ENCODE data around the gene LYZ.
"Not testable (repeated sequence)": the region's sequence is repeated elsewhere in the genome, so short reads cannot be mapped to it uniquely, and the experiment has no call there.

The LYZ gene
- total RNA-seq: 0 to 4.0 (median 0.11) reads per million in 9 experiments

DNA sequence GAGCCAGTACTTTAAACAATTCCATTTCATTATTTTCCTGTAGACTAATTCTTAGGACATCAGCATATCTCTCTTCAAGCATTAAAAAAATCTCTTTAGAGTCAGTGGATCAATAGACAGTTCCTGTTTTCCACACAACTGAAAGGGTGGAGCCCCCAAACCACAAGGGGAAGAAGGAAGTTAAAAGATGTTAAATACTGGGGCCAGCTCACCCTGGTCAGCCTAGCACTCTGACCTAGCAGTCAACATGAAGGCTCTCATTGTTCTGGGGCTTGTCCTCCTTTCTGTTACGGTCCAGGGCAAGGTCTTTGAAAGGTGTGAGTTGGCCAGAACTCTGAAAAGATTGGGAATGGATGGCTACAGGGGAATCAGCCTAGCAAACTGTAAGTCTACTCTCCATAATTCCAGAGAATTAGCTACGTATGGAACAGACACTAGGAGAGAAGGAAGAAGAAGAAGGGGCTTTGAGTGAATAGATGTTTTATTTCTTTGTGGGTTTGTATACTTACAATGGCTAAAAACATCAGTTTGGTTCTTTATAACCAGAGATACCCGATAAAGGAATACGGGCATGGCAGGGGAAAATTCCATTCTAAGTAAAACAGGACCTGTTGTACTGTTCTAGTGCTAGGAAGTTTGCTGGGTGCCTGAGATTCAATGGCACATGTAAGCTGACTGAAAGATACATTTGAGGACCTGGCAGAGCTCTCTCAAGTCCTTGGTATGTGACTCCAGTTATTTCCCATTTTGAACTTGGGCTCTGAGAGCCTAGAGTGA, at the start of gene LYZ:
Gene LYZ, plus strand, starts transcription at position 220 of the 777 bp plus-strand sequence. Its CDS starts 28 bp downstream, at position 248.
- H3K27ac Mint-ChIP-seq: no peak within 1 kb of the TSS
- ATAC-seq (replicated peaks) (no peak), DNase-seq (no peak)
- H3K27me3 Mint-ChIP-seq: no peaks in the 10 kb centered on the region
- no peak within 1 kb of the TSS for H3K4me3 Mint-ChIP-seq
- no peaks in the 10 kb centered on the region for H3K36me3 Mint-ChIP-seq (ENCODE audit: insufficient read depth)
- H3K4me1 Mint-ChIP-seq (ENCODE audit: low read depth in 2 of 2): no peaks in the 10 kb centered on the region
- no peaks in the 10 kb centered on the region for H3K9me3 Mint-ChIP-seq

DNA sequence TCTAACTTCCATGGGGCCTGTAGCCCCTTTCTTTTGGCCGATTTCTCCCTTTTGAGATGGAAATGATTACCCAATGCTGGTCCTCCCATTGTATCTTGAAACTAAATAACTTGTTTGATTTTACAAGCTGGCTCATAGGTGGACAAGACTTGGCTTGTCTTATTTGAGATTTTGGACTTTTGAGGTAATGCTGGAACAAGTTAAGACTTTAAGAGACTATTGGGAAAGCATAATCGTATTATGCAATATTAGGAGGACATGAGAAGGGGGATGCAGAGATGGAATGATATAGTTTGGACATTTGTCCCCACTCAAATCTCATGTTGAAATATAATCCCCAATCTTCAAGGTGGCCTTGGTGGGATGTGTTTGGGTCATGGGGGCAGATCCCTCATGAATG, 49.2 kb upstream of the LYZ start:
- H3K27me3 Mint-ChIP-seq: peaks cover 22 to 24% of the 10 kb centered on the region in 2 donors
- H3K9me3 Mint-ChIP-seq: no peaks in the 10 kb centered on the region
- H3K36me3 Mint-ChIP-seq (ENCODE audit: insufficient read depth): no peaks in the 10 kb centered on the region
- ATAC-seq (replicated peaks): no peak
- no peaks in the 10 kb centered on the region for H3K4me1 Mint-ChIP-seq (ENCODE audit: low read depth in 2 of 2)
- no peak overlapping the region for H3K4me3 Mint-ChIP-seq
- no peak for DNase-seq
- no peak overlapping the region for H3K27ac Mint-ChIP-seq

DNA sequence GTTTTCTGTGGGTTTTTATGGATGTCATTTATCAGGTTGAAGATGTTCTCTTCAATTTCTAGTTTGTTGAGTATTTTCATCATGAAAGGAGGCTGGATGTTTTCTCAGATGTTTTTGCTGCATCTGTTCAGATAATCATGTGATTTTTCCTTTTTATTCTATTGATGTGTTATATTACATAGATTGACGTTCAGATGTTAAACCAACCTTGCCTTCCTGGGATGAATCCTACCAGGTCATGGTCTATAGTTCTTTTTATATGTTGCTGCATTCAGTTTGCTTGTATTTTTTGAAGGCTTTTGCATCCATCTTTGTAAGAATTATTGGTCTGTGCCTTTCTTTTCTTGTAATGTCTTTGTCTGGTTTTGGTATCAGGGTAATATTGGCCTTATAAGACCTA, 43.9 kb upstream of the LYZ start:
- H3K4me3 Mint-ChIP-seq: no peak overlapping the region
- H3K36me3 Mint-ChIP-seq (ENCODE audit: insufficient read depth): no peaks in the 10 kb centered on the region
- H3K9me3 Mint-ChIP-seq: peaks cover 0 to 2% of the 10 kb centered on the region in 2 donors
- H3K4me1 Mint-ChIP-seq (ENCODE audit: low read depth in 2 of 2): no peaks in the 10 kb centered on the region
- H3K27me3 Mint-ChIP-seq: peaks cover 0 to 12% of the 10 kb centered on the region in 2 donors
- no peak overlapping the region for H3K27ac Mint-ChIP-seq
- no peak for ATAC-seq (replicated peaks)
- no peak for DNase-seq

DNA sequence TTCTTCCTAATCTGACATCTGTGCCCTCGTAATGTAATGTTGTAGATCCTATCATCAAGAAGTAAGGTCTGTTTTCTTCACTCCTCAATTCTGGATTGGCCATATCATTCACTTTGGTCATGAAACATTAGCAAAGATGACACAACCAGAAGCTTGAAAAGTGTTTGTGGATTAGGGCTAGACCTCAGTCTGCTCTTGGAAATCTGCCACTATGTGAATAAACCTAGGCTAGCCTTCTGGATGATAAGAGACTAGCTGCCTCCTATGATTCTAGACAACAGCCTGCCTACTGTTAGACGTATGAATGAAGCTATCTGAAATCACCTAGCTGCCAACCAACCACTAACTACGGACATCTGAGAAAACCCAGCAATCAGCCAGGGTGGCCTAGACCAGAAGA, 38.7 kb upstream of the LYZ start:
- DNase-seq (no peak), ATAC-seq (replicated peaks) (no peak)
- Mint-ChIP-seq H3K4me1 (ENCODE audit: low read depth in 2 of 2) (no peaks in the 10 kb centered on the region), H3K27ac (no peak overlapping the region), H3K4me3 (no peak overlapping the region), H3K36me3 (ENCODE audit: insufficient read depth) (no peaks in the 10 kb centered on the region), H3K9me3 (peaks cover 0 to 2% of the 10 kb centered on the region in 2 donors), H3K27me3 (peaks cover 0 to 7% of the 10 kb centered on the region in 2 donors)

DNA sequence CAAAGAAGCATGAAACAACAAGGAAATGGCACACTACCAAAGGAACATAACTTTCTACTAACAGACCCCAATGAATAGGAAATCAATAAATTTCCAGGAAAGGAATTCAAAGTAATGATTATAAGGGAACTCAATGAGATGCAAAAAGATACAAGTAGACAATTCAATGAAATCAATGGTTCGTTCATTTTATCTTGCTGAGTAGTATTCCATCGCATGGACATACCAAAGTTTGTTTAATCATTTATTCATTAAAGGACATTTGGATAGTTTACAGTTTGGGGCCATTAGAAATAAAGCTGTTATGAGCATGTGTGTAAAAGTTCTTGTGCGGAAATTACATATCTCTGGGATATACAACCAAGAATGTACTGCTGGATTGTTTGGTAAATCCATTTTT, 35.0 kb upstream of the LYZ start:
- H3K36me3 Mint-ChIP-seq (ENCODE audit: insufficient read depth): no peaks in the 10 kb centered on the region
- no peaks in the 10 kb centered on the region for H3K27me3 Mint-ChIP-seq
- DNase-seq: no peak
- no peaks in the 10 kb centered on the region for H3K4me1 Mint-ChIP-seq (ENCODE audit: low read depth in 2 of 2)
- ATAC-seq (replicated peaks): no peak
- H3K27ac Mint-ChIP-seq: no peak overlapping the region
- no peak overlapping the region for H3K4me3 Mint-ChIP-seq
- no peaks in the 10 kb centered on the region for H3K9me3 Mint-ChIP-seq

DNA sequence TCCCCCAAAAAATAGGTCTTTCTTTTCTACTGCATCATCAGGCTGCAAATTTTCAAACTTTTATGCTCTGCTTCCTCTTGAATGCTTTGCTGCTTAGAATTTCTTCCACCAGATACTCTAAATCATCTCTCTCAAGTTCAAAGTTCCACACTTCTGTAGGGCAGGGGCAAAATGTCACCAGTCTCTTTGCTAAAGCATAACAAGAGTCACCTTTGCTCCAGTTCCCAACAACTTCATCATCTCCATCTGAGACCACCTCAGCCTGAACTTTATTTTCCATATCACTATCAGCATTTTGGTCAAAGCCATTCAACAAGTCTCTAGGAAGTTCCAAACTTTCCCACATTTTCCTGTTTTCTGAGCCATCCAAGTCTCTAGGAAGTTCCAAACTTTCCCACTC, 31.4 kb upstream of the LYZ start:
- ATAC-seq (replicated peaks); DNase-seq; H3K27ac Mint-ChIP-seq; H3K4me1 Mint-ChIP-seq (ENCODE audit: low read depth in 2 of 2); H3K36me3 Mint-ChIP-seq (ENCODE audit: insufficient read depth); H3K9me3 Mint-ChIP-seq; H3K4me3 Mint-ChIP-seq: not testable (repeated sequence)
- peaks cover 15 to 22% of the 10 kb centered on the region in 2 donors for H3K27me3 Mint-ChIP-seq

DNA sequence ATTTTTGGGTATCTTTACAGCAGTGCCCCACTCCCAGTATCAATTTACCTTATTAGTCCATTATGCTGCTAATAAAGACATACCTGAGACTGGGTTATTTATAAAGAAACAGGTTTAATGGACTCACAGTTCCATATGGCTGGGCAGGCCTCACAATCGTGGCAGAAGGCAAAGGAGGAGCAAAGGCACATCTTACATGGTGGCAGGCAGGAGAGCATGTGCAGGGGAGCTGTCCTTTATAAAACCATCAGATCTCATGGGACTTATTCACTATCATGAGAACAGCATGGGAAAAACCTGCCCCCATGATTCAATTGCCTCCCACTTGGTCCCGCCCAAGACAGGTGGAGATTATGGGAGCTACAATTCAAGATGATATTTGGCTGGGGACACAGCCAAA, 30.9 kb upstream of the LYZ start:
- H3K27ac Mint-ChIP-seq: not testable (repeated sequence)

DNA sequence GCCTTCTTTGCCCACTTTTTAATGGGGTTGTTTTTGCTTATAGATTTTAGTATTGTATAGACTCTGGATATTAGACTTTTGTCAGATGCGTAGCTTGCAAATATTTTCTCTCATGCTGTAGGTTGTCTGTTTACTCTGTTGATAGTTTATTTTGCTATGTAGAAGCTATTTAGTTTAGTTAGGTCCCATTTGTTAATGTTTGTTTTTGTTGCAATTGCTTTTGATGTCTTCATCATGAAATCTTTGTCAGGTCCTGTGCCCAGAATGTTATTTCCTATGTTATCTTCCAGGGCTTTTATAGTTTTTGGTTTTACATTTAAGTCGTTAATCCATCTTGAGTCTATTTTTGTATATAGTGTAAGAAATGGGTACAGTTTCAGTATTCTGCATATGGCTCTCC, 30.0 kb upstream of the LYZ start:
- no peak overlapping the region for H3K4me3 Mint-ChIP-seq
- peaks cover 18 to 31% of the 10 kb centered on the region in 2 donors for H3K27me3 Mint-ChIP-seq
- ATAC-seq (replicated peaks) (no peak), DNase-seq (no peak)
- H3K27ac Mint-ChIP-seq: no peak overlapping the region
- peaks cover 2% of the 10 kb centered on the region for H3K36me3 Mint-ChIP-seq (ENCODE audit: insufficient read depth)
- no peaks in the 10 kb centered on the region for H3K9me3 Mint-ChIP-seq
- no peaks in the 10 kb centered on the region for H3K4me1 Mint-ChIP-seq (ENCODE audit: low read depth in 2 of 2)

More for the DNA sequence above, 30.9 kb upstream of the LYZ start:
- ATAC-seq (replicated peaks); H3K36me3 Mint-ChIP-seq (ENCODE audit: insufficient read depth); H3K9me3 Mint-ChIP-seq; H3K4me1 Mint-ChIP-seq (ENCODE audit: low read depth in 2 of 2); DNase-seq; H3K4me3 Mint-ChIP-seq: not testable (repeated sequence)
- peaks cover 15 to 22% of the 10 kb centered on the region in 2 donors for H3K27me3 Mint-ChIP-seq

DNA sequence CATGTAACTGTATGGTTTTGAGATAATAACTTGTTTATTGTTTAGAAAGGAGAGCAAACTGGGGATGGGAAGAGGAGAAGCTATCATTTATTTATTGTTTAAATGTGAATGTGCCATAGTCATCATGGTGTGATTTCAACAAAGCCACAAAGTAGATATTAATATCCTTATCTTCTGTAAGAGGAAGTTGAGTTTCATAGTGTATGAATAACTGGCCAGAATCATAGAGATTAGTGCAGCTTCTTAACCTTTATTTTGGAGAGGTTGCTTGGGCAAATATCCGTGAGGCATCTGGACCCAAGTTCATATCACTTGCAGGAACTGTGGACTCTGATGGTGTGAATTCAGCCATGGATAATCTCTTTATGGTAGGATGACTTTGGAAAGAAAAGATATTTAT, 26.8 kb upstream of the LYZ start:
- H3K36me3 Mint-ChIP-seq (ENCODE audit: insufficient read depth): peaks cover 2% of the 10 kb centered on the region
- peaks cover 27 to 38% of the 10 kb centered on the region in 2 donors for H3K27me3 Mint-ChIP-seq
- DNase-seq (no peak), ATAC-seq (replicated peaks) (no peak)
- H3K9me3 Mint-ChIP-seq: no peaks in the 10 kb centered on the region
- H3K27ac Mint-ChIP-seq: no peak overlapping the region
- H3K4me1 Mint-ChIP-seq (ENCODE audit: low read depth in 2 of 2): no peaks in the 10 kb centered on the region
- no peak overlapping the region for H3K4me3 Mint-ChIP-seq

DNA sequence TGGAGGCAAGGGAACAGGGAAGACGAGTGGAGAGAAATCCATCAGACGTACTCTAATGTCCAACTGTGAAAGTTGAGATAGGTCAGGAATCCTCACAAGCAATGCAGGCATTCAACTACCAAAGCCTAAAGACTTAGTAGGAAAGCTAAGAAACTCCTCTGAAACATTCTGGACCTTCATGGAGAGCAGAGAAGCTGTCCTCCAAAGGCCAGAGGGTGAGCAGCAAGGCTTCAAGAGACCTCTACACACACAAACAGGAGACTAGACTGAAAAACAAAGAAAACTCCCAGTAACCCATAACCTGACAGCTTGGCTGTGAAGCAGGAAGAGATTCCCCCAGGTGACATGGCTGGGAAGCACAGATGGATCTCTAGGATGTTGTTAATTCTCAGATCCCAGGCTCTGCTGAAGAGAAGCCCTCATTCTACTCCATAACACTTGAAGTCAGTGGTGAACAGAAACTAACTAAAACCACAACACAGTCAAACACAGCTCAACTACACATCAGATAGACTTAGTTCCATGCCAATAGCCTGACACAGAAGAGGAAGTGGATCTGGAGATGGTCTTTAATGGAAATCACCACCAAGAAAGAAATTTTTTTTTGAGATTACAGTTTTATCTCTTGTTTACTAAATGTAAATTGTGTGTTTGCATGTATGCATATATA, 23.2 kb upstream of the LYZ start:
- DNase-seq: no peak
- Mint-ChIP-seq H3K27ac (no peak overlapping the region), H3K36me3 (ENCODE audit: insufficient read depth) (peaks cover 2% of the 10 kb centered on the region), H3K27me3 (peaks cover 27 to 31% of the 10 kb centered on the region in 2 donors), H3K9me3 (no peaks in the 10 kb centered on the region), H3K4me1 (ENCODE audit: low read depth in 2 of 2) (peaks cover 5 to 6% of the 10 kb centered on the region in 2 donors), H3K4me3 (no peak overlapping the region)
- ATAC-seq (replicated peaks): no peak

DNA sequence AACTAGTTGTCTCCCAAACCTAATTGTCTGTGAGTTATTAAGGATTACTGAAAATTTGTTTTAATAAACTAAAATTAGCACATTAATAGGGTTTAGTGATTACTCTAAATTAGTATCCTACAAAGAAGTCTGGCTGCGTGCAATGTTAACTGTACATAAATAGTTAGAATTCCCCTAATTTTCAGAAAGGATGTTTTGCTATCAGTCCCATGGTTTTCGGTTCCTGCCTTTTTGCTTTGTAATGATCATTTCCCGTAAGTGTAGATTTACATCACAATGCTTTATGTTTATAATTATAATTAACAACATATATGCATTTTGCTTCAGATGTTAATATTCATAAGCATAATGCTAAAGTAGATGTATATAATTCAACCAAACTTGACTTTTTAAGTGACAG, 19.8 kb upstream of the LYZ start:
- no peak overlapping the region for H3K4me3 Mint-ChIP-seq
- no peaks in the 10 kb centered on the region for H3K36me3 Mint-ChIP-seq (ENCODE audit: insufficient read depth)
- H3K27me3 Mint-ChIP-seq: peaks cover 5 to 12% of the 10 kb centered on the region in 2 donors
- ATAC-seq (replicated peaks) (no peak), DNase-seq (no peak)
- no peaks in the 10 kb centered on the region for H3K9me3 Mint-ChIP-seq
- peaks cover 13 to 16% of the 10 kb centered on the region in 2 donors for H3K4me1 Mint-ChIP-seq (ENCODE audit: low read depth in 2 of 2)
- peak overlapping the region in 1 of 2 donors; percentile 62 for H3K27ac Mint-ChIP-seq

DNA sequence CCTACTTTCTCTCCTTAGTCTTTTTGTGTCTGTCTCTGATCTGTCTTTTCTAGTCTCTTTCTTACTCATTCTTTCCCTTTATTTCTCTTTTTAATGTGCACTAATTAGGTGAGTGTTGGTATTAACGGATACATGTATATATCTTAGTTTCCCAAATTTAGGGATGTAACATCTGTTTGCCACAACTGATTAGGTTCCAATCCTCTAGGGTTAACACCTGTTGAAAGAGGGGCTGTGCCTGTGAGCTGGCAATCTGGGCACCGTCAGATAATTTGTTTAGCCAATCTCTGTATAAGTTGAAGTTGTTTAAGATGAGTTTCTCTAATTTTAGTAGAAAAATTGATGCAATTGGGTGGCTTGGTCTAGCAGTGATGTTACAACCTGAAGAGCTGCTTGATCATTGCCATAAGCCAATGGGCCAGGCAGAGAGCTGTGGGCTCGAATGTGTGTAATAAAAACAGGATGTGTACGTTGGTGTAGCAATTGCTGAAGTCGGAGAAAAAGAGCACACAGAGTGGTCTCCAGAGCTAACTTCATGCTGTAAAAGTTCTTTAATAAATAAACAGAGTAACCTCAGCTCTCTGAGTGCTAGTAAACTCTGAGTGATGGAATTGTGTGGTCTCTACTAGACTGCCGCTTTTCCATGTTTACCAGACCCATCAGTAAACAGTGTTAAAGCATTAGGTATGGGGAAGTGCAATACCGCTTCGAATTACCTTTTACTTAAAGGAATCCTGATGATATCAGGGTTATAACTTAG, 18.3 kb upstream of the LYZ start:
- DNase-seq (peak in 1 of 3 experiments; percentile 22), ATAC-seq (replicated peaks) (peak; percentile 45)
- H3K4me3 Mint-ChIP-seq: peak overlapping the region; percentile 84 to 92
- H3K27ac Mint-ChIP-seq: peak overlapping the region; percentile 84 to 93
- no peaks in the 10 kb centered on the region for H3K36me3 Mint-ChIP-seq (ENCODE audit: insufficient read depth)
- peaks cover 0 to 5% of the 10 kb centered on the region in 2 donors for H3K27me3 Mint-ChIP-seq
- H3K9me3 Mint-ChIP-seq: no peaks in the 10 kb centered on the region
- H3K4me1 Mint-ChIP-seq (ENCODE audit: low read depth in 2 of 2): peaks cover 13 to 16% of the 10 kb centered on the region in 2 donors
